GM19395 (cell line): Measurements from ENCODE around the gene NLRP1.
"Not testable (repeated sequence)": the region's sequence is repeated elsewhere in the genome, so short reads cannot be mapped to it uniquely, and the experiment has no call there.

ENCODE experiments used
- ATAC-seq: cut with Tn5 transposase; IDR thresholded peaks from one replicate; pipeline ENCODE4 v1.9.1; 2021; ENCODE audit warnings: mild to moderate bottlenecking, moderate library complexity; ENCODE audit not compliant: unreplicated experiment

Gene NLRP1

GRCh38 chr17:5588584-5588983 lies 4.3 kb upstream of the NLRP1 start:
- no peak for ATAC-seq

GRCh38 chr17:5587438-5588032 lies 3.2 kb upstream of the NLRP1 start:
- no peak for ATAC-seq

GRCh38 chr17:5585836-5586521 lies 1.7 kb upstream of the NLRP1 start:
- no peak for ATAC-seq

- ATAC-seq = no peak
Measured at GRCh38 chr17:5585287-5585794, 1.0 kb upstream of the NLRP1 start.

- ATAC-seq = no peak
Measured at GRCh38 chr17:5583426-5584382, 605 bp downstream of the NLRP1 start.

- ATAC-seq = no peak
Measured at GRCh38 chr17:5582209-5583185, 1.8 kb downstream of the NLRP1 start.

- ATAC-seq = no peak
Measured at GRCh38 chr17:5581655-5582054, 2.7 kb downstream of the NLRP1 start.

GRCh38 chr17:5580969-5581368 lies 3.3 kb downstream of the NLRP1 start:
- no peak for ATAC-seq

- no peak for ATAC-seq
Measured at GRCh38 chr17:5580367-5580766, 3.9 kb downstream of the NLRP1 start.

GRCh38 chr17:5578768-5579167 lies 5.5 kb downstream of the NLRP1 start:
- not testable (repeated sequence) for ATAC-seq

GRCh38 chr17:5573017-5573416 lies 11.3 kb downstream of the NLRP1 start:
- ATAC-seq = not testable (repeated sequence)

GRCh38 chr17:5571281-5571680 lies 13.0 kb downstream of the NLRP1 start:
- ATAC-seq = no peak

- ATAC-seq = no peak
Measured at GRCh38 chr17:5565808-5566207, 18.5 kb downstream of the NLRP1 start.

- ATAC-seq = no peak
Measured at GRCh38 chr17:5563456-5563855, 20.9 kb downstream of the NLRP1 start.

GRCh38 chr17:5562661-5563360 lies 21.5 kb downstream of the NLRP1 start:
- ATAC-seq = no peak

GRCh38 chr17:5561736-5562571 lies 22.4 kb downstream of the NLRP1 start:
- ATAC-seq = no peak

- no peak for ATAC-seq
Measured at GRCh38 chr17:5560361-5560988, 23.8 kb downstream of the NLRP1 start.
